GM12801 (cell line): ENCODE data around the gene ATG10.

Experiments used
- TF ChIP-seq, protein P1 (sequence below): IDR thresholded peaks from one replicate; pipeline ENCODE4 v1.5.1; 2011; ENCODE audit warnings: control low read depth; ENCODE audit not compliant: insufficient read length; ENCODE audit errors: extremely low read depth

The ATG10 gene

GRCh38 chr5:82050955-82051354 lies 79.1 kb downstream of the ATG10 start:
- TF ChIP-seq, protein P1, sequence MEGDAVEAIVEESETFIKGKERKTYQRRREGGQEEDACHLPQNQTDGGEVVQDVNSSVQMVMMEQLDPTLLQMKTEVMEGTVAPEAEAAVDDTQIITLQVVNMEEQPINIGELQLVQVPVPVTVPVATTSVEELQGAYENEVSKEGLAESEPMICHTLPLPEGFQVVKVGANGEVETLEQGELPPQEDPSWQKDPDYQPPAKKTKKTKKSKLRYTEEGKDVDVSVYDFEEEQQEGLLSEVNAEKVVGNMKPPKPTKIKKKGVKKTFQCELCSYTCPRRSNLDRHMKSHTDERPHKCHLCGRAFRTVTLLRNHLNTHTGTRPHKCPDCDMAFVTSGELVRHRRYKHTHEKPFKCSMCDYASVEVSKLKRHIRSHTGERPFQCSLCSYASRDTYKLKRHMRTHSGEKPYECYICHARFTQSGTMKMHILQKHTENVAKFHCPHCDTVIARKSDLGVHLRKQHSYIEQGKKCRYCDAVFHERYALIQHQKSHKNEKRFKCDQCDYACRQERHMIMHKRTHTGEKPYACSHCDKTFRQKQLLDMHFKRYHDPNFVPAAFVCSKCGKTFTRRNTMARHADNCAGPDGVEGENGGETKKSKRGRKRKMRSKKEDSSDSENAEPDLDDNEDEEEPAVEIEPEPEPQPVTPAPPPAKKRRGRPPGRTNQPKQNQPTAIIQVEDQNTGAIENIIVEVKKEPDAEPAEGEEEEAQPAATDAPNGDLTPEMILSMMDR, result no peak

DNA sequence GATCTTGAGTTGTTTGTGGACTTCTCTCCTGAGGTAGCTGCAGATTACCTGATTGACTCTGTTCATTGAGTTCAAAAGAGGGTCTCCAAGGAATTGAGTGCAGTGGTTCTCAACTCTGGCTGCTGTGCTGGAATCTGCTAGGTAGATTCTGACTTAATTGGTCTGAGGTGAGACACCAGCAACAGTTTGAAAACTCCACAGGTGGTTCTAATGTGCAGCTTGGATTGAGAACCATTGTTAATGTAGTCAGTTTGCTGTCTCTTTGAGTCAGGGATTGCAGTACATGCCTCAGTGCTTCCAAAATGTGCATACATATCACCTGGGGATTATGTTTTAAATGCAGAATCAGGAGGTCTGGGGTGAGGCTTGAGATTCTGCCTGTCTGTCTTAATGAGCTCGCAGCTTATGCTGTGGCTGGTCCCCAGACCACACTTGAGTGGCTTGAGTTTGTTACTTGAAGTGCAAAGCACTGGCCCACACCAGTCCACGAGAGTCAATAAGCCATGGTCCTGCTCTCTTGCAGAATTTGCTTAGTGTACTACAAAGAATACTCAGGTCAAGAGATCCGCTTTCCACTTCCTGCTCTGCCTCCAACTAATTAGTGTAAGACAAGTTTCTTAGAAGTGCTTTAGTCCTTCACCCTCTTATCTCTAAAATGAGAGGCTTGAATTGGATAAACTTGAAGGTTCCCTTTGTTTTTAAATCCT lies 82.3 kb downstream of the ATG10 start:
- TF ChIP-seq, protein P1, result no peak

GRCh38 chr5:82057051-82057450 lies 85.2 kb downstream of the ATG10 start:
- TF ChIP-seq, protein P1, result no peak

GRCh38 chr5:82058710-82059109 lies 86.9 kb downstream of the ATG10 start:
- TF ChIP-seq, protein P1, result no peak

DNA sequence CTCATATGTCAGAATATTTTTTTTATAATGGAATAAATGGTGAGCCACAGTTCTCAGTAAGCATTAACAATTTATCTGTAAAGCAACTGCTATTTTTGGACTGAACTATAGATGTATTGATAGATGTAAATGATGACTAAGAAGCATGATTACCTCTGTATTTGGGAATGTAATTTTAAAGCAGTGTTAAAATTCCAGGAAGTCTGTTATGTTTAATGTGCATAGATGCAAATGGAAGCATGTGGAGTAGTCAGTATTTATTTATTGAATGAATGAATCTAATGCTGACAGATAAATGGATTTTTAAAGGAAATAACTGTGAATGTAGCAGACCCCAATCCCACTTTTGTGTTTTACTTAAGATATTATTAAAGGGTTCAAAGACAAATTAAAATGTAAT lies 95.0 kb downstream of the ATG10 start:
- TF ChIP-seq, protein P1, result no peak

GRCh38 chr5:82068723-82069122 lies 96.9 kb downstream of the ATG10 start:
- TF ChIP-seq, protein P1, result no peak

- TF ChIP-seq, protein P1, result no peak
Measured at GRCh38 chr5:82072138-82072537, 100.3 kb downstream of the ATG10 start.
